Parathyroid adenoma (tissue), 2 donors: ENCODE measurements around the gene XKR3.
"Not testable (repeated sequence)": the region's sequence is repeated elsewhere in the genome, so short reads cannot be mapped to it uniquely, and the experiment has no call there.

ENCODE experiments used
- H2AFZ ChIP-seq: fragments of 300-600 bp; sonication (generic); one replicate; pipeline ENCODE4 v1.7.0; 2017; ENCODE audit warnings: antibody characterized with exemption, mild to moderate bottlenecking
- H3K27ac ChIP-seq: fragments of 300-600 bp; sonication (generic); one replicate; pipeline ENCODE4 v1.7.0; 2017
- H3K27me3 ChIP-seq: fragments of 300-600 bp; sonication (generic); one replicate; pipeline ENCODE4 v1.7.0; 2017; ENCODE audit warnings: low read length; ENCODE audit not compliant: control insufficient read depth, insufficient read depth
- H3K36me3 ChIP-seq: fragments of 300-600 bp; sonication (generic); one replicate; pipeline ENCODE4 v1.7.0; 2017; ENCODE audit warnings: low read length; ENCODE audit not compliant: control insufficient read depth, insufficient read depth
- H3K4me1 ChIP-seq: fragments of 300-600 bp; sonication (generic); one replicate; pipeline ENCODE4 v1.7.0; 2017; ENCODE audit warnings: control low read depth
- H3K4me2 ChIP-seq: fragments of 300-600 bp; sonication (generic); one replicate; pipeline ENCODE4 v1.7.0; 2017; ENCODE audit warnings: low read length
- H3K4me3 ChIP-seq: fragments of 300-600 bp; sonication (generic); one replicate; pipeline ENCODE4 v1.7.0; 2017; ENCODE audit warnings: low read depth, low read length
- H3K79me2 ChIP-seq: fragments of 300-600 bp; sonication (generic); one replicate; pipeline ENCODE4 v1.7.0; 2017; ENCODE audit warnings: control low read depth
- H3K9ac ChIP-seq: fragments of 300-600 bp; sonication (generic); one replicate; pipeline ENCODE4 v1.7.0; 2017; ENCODE audit warnings: mild to moderate bottlenecking
- H3K9me3 ChIP-seq: fragments of 300-600 bp; sonication (generic); one replicate; pipeline ENCODE4 v1.7.0; 2017; ENCODE audit warnings: low read length; ENCODE audit not compliant: control insufficient read depth
- TF ChIP-seq, protein P1 (sequence below): fragments of 300-600 bp; sonication (generic); IDR thresholded peaks from one replicate; pipeline ENCODE4 v1.7.0; 2017; ENCODE audit warnings: antibody characterized with exemption, mild to moderate bottlenecking
- donor health status: primary hyperparathyroidism.

XKR3 gene

DNA sequence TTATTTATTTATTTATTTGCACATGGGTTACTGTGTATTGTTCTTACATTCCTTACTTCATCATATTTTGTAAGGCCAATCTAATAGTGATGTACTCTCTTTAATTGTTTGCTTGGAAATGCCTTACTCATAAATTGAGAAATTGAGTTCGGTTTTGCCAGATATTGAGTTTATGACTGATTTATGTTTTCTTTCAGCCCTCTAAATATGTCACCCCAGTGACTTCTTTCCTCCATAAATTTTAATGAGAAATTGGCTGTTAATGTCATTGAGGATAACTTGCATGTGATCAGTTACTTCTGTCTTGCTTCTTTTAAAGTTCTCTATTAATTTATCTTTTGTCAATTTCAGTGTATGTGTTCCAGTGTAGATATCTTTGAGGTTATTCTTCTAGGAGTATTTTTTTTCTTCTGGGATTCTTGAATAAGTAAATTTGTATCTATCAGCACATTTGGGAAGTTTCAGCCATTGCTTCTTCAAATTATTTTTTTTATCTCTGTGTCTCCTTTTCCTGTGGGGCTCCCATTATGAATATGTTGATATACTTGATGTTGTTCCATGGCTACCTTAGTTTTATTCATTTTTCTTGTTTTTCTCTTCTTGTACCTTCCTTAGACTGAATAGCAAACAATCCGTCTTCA lies 47.8 kb downstream of the XKR3 start:
- no peaks in the 10 kb centered on the region for H3K27me3 ChIP-seq
- no peak overlapping the region for H2AFZ ChIP-seq
- H3K9ac ChIP-seq, result no peak overlapping the region
- no peaks in the 10 kb centered on the region for H3K4me1 ChIP-seq
- H3K36me3 ChIP-seq, result no peaks in the 10 kb centered on the region
- H3K27ac ChIP-seq, result no peak overlapping the region
- H3K4me3 ChIP-seq, result no peak overlapping the region
- H3K9me3 ChIP-seq, result no peaks in the 10 kb centered on the region
- TF ChIP-seq, protein P1, sequence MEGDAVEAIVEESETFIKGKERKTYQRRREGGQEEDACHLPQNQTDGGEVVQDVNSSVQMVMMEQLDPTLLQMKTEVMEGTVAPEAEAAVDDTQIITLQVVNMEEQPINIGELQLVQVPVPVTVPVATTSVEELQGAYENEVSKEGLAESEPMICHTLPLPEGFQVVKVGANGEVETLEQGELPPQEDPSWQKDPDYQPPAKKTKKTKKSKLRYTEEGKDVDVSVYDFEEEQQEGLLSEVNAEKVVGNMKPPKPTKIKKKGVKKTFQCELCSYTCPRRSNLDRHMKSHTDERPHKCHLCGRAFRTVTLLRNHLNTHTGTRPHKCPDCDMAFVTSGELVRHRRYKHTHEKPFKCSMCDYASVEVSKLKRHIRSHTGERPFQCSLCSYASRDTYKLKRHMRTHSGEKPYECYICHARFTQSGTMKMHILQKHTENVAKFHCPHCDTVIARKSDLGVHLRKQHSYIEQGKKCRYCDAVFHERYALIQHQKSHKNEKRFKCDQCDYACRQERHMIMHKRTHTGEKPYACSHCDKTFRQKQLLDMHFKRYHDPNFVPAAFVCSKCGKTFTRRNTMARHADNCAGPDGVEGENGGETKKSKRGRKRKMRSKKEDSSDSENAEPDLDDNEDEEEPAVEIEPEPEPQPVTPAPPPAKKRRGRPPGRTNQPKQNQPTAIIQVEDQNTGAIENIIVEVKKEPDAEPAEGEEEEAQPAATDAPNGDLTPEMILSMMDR, result no peak
- H3K4me2 ChIP-seq, result no peak overlapping the region
- no peaks in the 10 kb centered on the region for H3K79me2 ChIP-seq

DNA sequence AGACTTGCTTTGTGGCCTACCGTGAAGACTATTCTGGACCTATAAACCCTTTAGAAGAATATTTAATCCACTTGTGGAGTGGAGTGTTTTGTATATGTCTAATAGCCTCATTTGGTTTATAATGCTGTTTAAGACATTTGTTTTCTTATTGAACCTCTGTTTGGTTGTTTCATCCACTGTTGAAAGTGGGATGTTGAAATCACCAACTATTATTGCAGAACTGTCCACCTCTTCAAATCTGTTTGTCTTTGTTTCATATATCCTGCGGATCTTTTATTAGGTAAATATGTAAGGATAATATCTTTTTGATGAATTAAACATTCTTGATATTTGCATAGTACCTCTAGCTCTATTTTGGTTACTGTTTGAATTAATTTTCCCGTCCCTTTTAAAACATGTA lies 49.1 kb downstream of the XKR3 start:
- H3K36me3 ChIP-seq, result no peaks in the 10 kb centered on the region
- no peak overlapping the region for H3K27ac ChIP-seq
- H3K9ac ChIP-seq, result no peak overlapping the region
- H3K4me3 ChIP-seq, result no peak overlapping the region
- H3K4me2 ChIP-seq, result no peak overlapping the region
- no peak overlapping the region for H2AFZ ChIP-seq
- TF ChIP-seq, protein P1, result no peak
- no peaks in the 10 kb centered on the region for H3K27me3 ChIP-seq
- no peaks in the 10 kb centered on the region for H3K4me1 ChIP-seq
- no peaks in the 10 kb centered on the region for H3K79me2 ChIP-seq
- H3K9me3 ChIP-seq, result no peaks in the 10 kb centered on the region

DNA sequence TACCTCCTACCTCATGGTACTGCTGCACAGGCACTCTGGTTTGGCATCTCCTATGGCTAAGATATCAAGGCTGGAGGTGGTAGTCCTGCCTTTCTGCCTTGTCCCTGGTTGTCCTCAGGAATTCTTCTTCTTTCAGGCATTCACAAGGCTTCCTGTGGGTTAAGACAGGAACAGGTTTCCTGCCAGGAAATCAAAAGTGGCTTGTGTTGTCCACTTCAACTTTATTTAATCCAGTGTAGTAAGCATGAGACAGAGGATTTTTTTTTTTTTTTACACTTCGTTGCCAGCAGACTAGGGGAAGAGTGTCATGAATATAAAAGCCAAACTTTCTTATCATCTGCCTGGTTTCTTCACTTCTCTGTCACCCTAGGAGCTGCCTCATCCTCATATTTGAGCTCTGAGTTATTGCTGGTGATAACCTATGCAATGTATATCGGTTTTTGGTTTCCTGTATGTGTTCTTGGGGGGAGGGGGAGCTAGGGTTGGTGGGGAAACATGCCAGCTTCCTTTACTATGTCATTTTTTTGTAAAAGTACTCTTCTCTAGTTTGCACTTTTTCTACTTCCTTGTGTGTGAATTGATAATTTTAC lies 50.2 kb downstream of the XKR3 start:
- no peak overlapping the region for H3K9ac ChIP-seq
- no peaks in the 10 kb centered on the region for H3K9me3 ChIP-seq
- no peaks in the 10 kb centered on the region for H3K79me2 ChIP-seq
- no peak overlapping the region for H3K27ac ChIP-seq
- no peak overlapping the region for H3K4me2 ChIP-seq
- H3K36me3 ChIP-seq, result no peaks in the 10 kb centered on the region
- no peaks in the 10 kb centered on the region for H3K4me1 ChIP-seq
- no peak overlapping the region for H3K4me3 ChIP-seq
- no peaks in the 10 kb centered on the region for H3K27me3 ChIP-seq
- TF ChIP-seq, protein P1, result no peak
- H2AFZ ChIP-seq, result no peak overlapping the region

DNA sequence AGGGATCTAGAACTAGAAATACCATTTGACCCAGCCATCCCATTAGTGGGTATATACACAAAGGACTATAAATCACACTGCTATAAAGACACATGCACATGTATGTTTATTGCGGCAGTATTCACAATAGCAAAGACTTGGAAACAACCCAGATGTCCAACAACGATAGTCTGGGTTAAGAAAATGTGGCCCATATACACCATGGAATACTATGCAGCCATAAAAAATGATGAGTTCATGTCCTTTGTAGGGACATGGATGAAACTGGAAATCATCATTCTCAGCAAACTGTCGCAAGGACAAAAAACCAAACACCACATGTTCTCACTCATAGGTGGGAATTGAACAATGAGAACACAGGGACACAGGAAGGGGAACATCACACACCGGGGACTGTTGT lies 53.6 kb downstream of the XKR3 start:
- not testable (repeated sequence) for H3K27ac ChIP-seq, H2AFZ ChIP-seq, H3K4me1 ChIP-seq, H3K4me2 ChIP-seq, H3K79me2 ChIP-seq, H3K9me3 ChIP-seq, H3K36me3 ChIP-seq, H3K27me3 ChIP-seq, H3K9ac ChIP-seq, H3K4me3 ChIP-seq

DNA sequence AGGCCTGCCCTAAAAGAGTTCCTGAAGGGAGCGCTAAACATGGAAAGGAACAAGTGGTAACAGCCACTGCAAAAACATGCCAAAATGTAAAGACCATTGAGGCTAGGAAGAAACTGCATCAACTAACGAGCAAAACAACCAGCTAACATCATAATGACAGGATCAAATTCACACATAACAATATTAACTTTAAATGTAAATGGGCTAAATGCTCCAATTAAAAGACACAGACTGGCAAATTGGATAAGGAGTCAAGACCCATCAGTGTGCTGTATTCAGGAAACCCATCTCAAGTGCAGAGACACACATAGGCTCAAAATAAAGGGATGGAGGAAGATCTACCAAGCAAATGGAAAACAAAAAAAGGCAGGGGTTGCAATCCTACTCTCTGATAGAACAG lies 57.3 kb downstream of the XKR3 start:
- not testable (repeated sequence) for H3K27ac ChIP-seq

DNA sequence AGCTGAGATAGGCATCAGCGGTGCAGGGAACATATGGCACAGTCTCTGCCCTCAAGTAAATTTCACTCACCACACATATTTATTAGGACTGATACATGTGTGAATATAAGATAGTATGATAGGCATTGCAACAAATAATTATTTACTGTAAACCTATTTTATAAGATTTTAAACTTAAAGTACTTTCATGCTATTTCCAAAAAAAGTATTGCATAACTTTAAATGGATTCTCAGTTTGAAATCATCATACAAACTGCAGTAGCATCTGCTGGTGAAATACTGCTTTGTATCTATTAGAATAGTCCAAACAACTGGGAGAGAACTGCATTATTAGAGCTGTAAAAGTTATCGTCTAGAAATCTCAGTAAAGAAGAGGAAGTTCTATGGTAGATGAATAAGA lies 63.0 kb downstream of the XKR3 start:
- not testable (repeated sequence) for H3K27ac ChIP-seq, H3K79me2 ChIP-seq, H3K36me3 ChIP-seq, H3K9me3 ChIP-seq, H3K4me2 ChIP-seq, H2AFZ ChIP-seq, H3K27me3 ChIP-seq, H3K4me1 ChIP-seq, H3K4me3 ChIP-seq, H3K9ac ChIP-seq

More for the DNA sequence above, 57.3 kb downstream of the XKR3 start:
- not testable (repeated sequence) for H3K79me2 ChIP-seq, H3K9me3 ChIP-seq, H3K4me1 ChIP-seq, H3K36me3 ChIP-seq, H3K4me3 ChIP-seq, H3K27me3 ChIP-seq, H2AFZ ChIP-seq, H3K9ac ChIP-seq, H3K4me2 ChIP-seq

DNA sequence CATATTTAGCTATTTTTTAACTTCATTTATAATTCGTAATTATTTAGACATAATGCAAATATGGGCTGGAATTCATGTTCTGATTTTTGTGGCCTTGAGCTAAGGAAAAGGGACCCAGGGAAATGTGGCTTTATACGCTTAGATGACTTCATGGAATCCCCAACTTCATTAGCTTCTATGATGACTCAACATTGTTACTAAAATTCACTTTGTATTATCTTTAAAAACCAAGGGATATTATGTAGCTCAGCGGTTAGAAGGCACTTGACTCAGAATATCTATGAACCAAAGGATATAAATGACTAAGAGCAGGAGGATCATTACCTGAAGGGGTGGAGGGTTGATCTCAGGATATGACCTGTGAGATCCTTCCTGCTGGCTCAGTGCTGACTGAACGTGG lies 64.8 kb downstream of the XKR3 start:
- not testable (repeated sequence) for H3K79me2 ChIP-seq, H2AFZ ChIP-seq, H3K4me2 ChIP-seq, H3K4me1 ChIP-seq, H3K9me3 ChIP-seq, H3K9ac ChIP-seq, H3K36me3 ChIP-seq, H3K4me3 ChIP-seq, H3K27ac ChIP-seq, H3K27me3 ChIP-seq

DNA sequence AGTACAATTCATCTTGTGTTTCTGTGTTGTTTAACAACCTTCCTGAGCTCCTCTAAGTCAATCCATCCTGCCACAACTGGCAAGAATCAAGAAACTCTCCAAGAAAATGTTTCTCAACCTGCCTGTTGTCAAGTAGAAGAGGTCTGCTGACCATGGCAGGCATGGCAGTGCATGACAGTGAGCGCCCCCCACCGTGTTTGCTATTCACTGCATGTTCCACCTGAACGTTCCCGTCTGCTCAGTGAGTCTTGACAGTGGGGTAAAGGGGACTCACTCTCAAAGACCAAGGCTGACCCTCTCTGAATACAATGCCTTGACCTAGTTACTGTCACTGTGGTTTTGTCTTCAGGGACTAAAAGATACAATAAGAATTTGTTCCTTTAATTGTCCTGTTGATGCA lies 75.9 kb downstream of the XKR3 start:
- not testable (repeated sequence) for H3K9ac ChIP-seq, H3K79me2 ChIP-seq

More for the DNA sequence above, 75.9 kb downstream of the XKR3 start:
- not testable (repeated sequence) for H3K4me3 ChIP-seq, H3K27me3 ChIP-seq, H2AFZ ChIP-seq, H3K4me1 ChIP-seq, H3K36me3 ChIP-seq, H3K9me3 ChIP-seq, H3K4me2 ChIP-seq, H3K27ac ChIP-seq
